Endothelial cell of umbilical vein (primary cell): ENCODE data around the gene FAM3D. TPM values are rescaled to one million over a fixed set of nuclear protein-coding genes. Genes with fewer than 3 reads are reported as not detected.

Experiments
- BruUV-seq: library from RNA; stranded (reverse); fragments of 400-500 nt; replicated peaks from 2 replicates; lab custom pipeline; 2021; lab: Mats Ljungman, UMichigan
- CTCF ChIA-PET: fragments of 300-600, 350-600 bp; sonication (Branson Sonifier 250); formaldehyde crosslinking; loops from one replicate; lab custom pipeline; 2021; ENCODE audit warnings: antibody characterized with exemption, inconsistent platforms; lab: Charles Lee
- POLR2A ChIA-PET: fragments of 300-600, 350-600 bp; sonication (Branson Sonifier 250); formaldehyde crosslinking; loops from one replicate; lab custom pipeline; 2021; ENCODE audit warnings: antibody characterized with exemption, inconsistent platforms; lab: Charles Lee
- DNase-seq: peaks from one replicate; pipeline ENCODE4 v3.0.0-alpha.2; 2011; ENCODE audit warnings: low read depth, low spot score
- FAIRE-seq: peaks from 2 replicates; lab custom pipeline; 2011; peaks lifted over from hg19 to GRCh38; lab: Jason Lieb, UNC
- H2AFZ ChIP-seq: 2 replicates; pipeline ENCODE4 v1.6.0; 2012; ENCODE audit warnings: low read depth, low read length, control low read depth, inconsistent platforms
- H3K27ac ChIP-seq: 2 replicates; pipeline ENCODE4 v1.5.1; 2011; ENCODE audit warnings: low read depth, mild to moderate bottlenecking, control low read depth, low read length, moderate library complexity; ENCODE audit not compliant: insufficient read depth
- H3K27me3 ChIP-seq, 2 experiments: 2 replicates each; pipeline versions ENCODE4 v1.6.0 to v1.6.1; 2011; ENCODE audit warnings: low read length in 2 of 2, mixed read lengths in 1 of 2; ENCODE audit not compliant: control insufficient read depth in 2 of 2, insufficient read depth in 2 of 2
- H3K36me3 ChIP-seq, 2 experiments: 2 replicates in 1 of 2; 3 replicates in 1 of 2; pipeline ENCODE4 v1.5.1; 2011; ENCODE audit warnings: low read length in 2 of 2, mild to moderate bottlenecking in 1 of 2, moderate library complexity in 1 of 2; ENCODE audit not compliant: control insufficient read depth in 2 of 2, insufficient read depth in 2 of 2; ENCODE audit errors: extremely low read depth in 1 of 2
- H3K4me1 ChIP-seq: 3 replicates; pipeline ENCODE4 v1.5.1; 2011; ENCODE audit warnings: mild to moderate bottlenecking, low read length; ENCODE audit not compliant: control insufficient read depth, insufficient read depth; ENCODE audit errors: extremely low read depth
- H3K4me2 ChIP-seq: 2 replicates; pipeline ENCODE4 v1.6.1; 2011; ENCODE audit warnings: low read length, control low read depth, mixed read lengths; ENCODE audit not compliant: insufficient read depth
- H3K4me3 ChIP-seq, 3 experiments: fragments of 200-600 bp in 1 of 3; sonication (generic), shearing (Covaris generic) in 1 of 3; replicated peaks in 1 of 3; 2 replicates each; pipeline ENCODE4 v1.5.1; 2011 to 2016; ENCODE audit warnings: control low read depth in 3 of 3, low read length in 3 of 3, mild to moderate bottlenecking in 2 of 3, inconsistent platforms in 1 of 3, low read depth in 1 of 3, moderate library complexity in 1 of 3; ENCODE audit not compliant: insufficient read depth in 1 of 3
- H3K79me2 ChIP-seq: 2 replicates; pipeline ENCODE4 v1.6.0; 2012; ENCODE audit warnings: low read length, inconsistent platforms; ENCODE audit not compliant: control insufficient read depth, insufficient read depth
- H3K9ac ChIP-seq: replicated peaks from 2 replicates; pipeline ENCODE3; 2011; ENCODE audit warnings: low read length, control low read depth; ENCODE audit not compliant: insufficient read depth; ENCODE audit errors: extremely low read depth
- H3K9me1 ChIP-seq: replicated peaks from 3 replicates; pipeline ENCODE4 v1.6.0; 2011; ENCODE audit warnings: mild to moderate bottlenecking, low read length; ENCODE audit not compliant: control insufficient read depth, insufficient read depth; ENCODE audit errors: extremely low read depth
- H3K9me3 ChIP-seq: replicated peaks from 2 replicates; pipeline ENCODE4 v1.5.1; 2012; ENCODE audit warnings: low read length, inconsistent platforms; ENCODE audit not compliant: control insufficient read depth, insufficient read depth
- H4K20me1 ChIP-seq: replicated peaks from 2 replicates; pipeline ENCODE3; 2011; ENCODE audit warnings: mild to moderate bottlenecking, low read length; ENCODE audit not compliant: control insufficient read depth, insufficient read depth; ENCODE audit errors: extremely low read depth
- EZH2 ChIP-seq: IDR thresholded peaks from 2 replicates; pipeline ENCODE4 v1.6.1; 2012; ENCODE audit warnings: borderline replicate concordance, low read depth, mild to moderate bottlenecking, moderate library complexity, low read length, inconsistent platforms; ENCODE audit not compliant: severe bottlenecking
- FOS ChIP-seq: IDR thresholded peaks from 2 replicates; pipeline ENCODE4 v1.6.1; 2011; ENCODE audit warnings: mild to moderate bottlenecking, low read length, moderate library complexity, borderline replicate concordance; ENCODE audit not compliant: insufficient read depth
- GATA2 ChIP-seq: IDR thresholded peaks from 2 replicates; pipeline ENCODE4 v1.7.0; 2011; ENCODE audit warnings: low read depth, mild to moderate bottlenecking, moderate library complexity, mixed read lengths, low read length; ENCODE audit not compliant: insufficient read length, insufficient read depth
- JUN ChIP-seq: IDR thresholded peaks from 2 replicates; pipeline ENCODE4 v1.6.1; 2011; ENCODE audit warnings: borderline replicate concordance, low read depth; ENCODE audit not compliant: insufficient read length, insufficient read depth
- MYC ChIP-seq: IDR thresholded peaks from one replicate; pipeline ENCODE4 v1.6.1; 2011; ENCODE audit warnings: mild to moderate bottlenecking, low read depth, low read length
- POLR2A ChIP-seq: IDR thresholded peaks from 2 replicates; pipeline ENCODE4 v1.6.1; 2012; ENCODE audit warnings: low read depth, mild to moderate bottlenecking, control low read depth, low read length
- POLR2AphosphoS5 ChIP-seq: IDR thresholded peaks from 2 replicates; pipeline ENCODE4 v1.6.1; 2012; ENCODE audit warnings: low read depth, mild to moderate bottlenecking, control low read depth, low read length, moderate library complexity; ENCODE audit not compliant: insufficient read depth
- dilution Hi-C: fragments of 300-500 bp; cut with MboI; formaldehyde crosslinking; loops from one replicate; pipeline ENCODE4 v1.15.0; 2019; ENCODE audit warnings: low sequenced_read_pairs; ENCODE audit not compliant: extremely low pct_ligation_motif_present
- intact Hi-C: fragments of 100-400 bp; cut with micrococcal nuclease; formaldehyde crosslinking; loops from one replicate; pipeline ENCODE4 v1.10.0; 2022
- polyA plus RNA-seq, 4 experiments: library from polyadenylated mRNA; depleted of rRNA in 3 of 4; stranded (reverse) in 3 of 4; unstranded in 1 of 4; fragments of >200 nt; gene quantifications; 2 replicates each; pipeline versions ENCODE4 v1.2.1 to v1.2.3, GENCODE V29; 2011 to 2012; ENCODE audit warnings: missing spikeins in 1 of 4
- total RNA-seq: library from RNA; stranded (reverse); gene quantifications from 2 replicates; pipeline ENCODE4 v1.2.3, GENCODE V29; 2021
- TF ChIP-seq, protein P1 (sequence below), 2 donors: IDR thresholded peaks; 1 replicate in 1 of 2; 2 replicates in 1 of 2; pipeline ENCODE4 v1.5.1; 2011; ENCODE audit warnings: low read length in 2 of 2, mild to moderate bottlenecking in 2 of 2, moderate library complexity in 2 of 2, control low read depth in 1 of 2, inconsistent platforms in 1 of 2, low read depth in 1 of 2; ENCODE audit not compliant: insufficient read depth in 1 of 2; ENCODE audit errors: extremely low read depth in 1 of 2
- TF ChIP-seq, protein P2 (sequence below): IDR thresholded peaks from 2 replicates; pipeline ENCODE4 v1.6.1; 2011; ENCODE audit not compliant: insufficient read depth, insufficient read length

Gene FAM3D
- total and polyA plus RNA-seq, 2 donors (not counting 3 experiments of a cell fraction or from before 2014, with no cell fraction given), result 0.12 TPM; not detected in 1

DNA sequence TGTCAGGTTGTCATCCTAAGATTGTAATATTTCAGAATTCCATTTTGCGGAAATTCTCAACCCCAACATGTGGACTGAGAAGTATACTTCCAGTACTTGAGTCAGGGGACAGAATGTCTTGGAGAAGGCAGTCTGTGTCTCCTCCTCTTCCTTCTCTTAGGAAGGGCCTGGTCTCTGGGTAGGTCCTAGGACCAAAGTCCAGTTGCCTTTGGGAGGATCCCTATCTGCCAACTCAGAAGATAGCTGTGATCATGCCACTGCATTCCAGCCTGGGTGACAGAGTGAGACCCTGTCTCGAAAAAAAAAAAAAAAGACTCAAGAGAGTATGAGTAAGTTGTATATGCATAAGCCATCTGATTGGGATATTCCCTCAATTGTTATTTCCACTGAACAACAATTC is 23.9 kb upstream of the FAM3D start:
- POLR2A ChIA-PET, result interaction anchor here (0.7 kb wide), 1 partner anchor 720 kb away, joined by 3 read pairs; no protein-coding TSS in a partner anchor

More for the DNA sequence above, 23.9 kb upstream of the FAM3D start:
- intact Hi-C loops (no loop called here), dilution Hi-C loops (no loop called here)
- Histone ChIP-seq H3K4me3 (no peak overlapping the region), H3K9me1 (no peaks in the 10 kb centered on the region), H3K27me3 (no peaks in the 10 kb centered on the region), H4K20me1 (no peaks in the 10 kb centered on the region), H3K9ac (no peak overlapping the region), H3K36me3 (no peaks in the 10 kb centered on the region), H3K4me1 (no peaks in the 10 kb centered on the region), H2AFZ (no peak overlapping the region), H3K4me2 (no peak overlapping the region), H3K9me3 (peaks cover 1% of the 10 kb centered on the region), H3K79me2 (no peaks in the 10 kb centered on the region), H3K27ac (no peak overlapping the region)
- FAIRE-seq (no peak), DNase-seq (no peak)
- CTCF ChIA-PET, result no interaction called here
- BruUV-seq, result no TSS peak
- no peak for TF ChIP-seq POLR2A
- TF ChIP-seq EZH2, result no peak
- TF ChIP-seq, protein P1, sequence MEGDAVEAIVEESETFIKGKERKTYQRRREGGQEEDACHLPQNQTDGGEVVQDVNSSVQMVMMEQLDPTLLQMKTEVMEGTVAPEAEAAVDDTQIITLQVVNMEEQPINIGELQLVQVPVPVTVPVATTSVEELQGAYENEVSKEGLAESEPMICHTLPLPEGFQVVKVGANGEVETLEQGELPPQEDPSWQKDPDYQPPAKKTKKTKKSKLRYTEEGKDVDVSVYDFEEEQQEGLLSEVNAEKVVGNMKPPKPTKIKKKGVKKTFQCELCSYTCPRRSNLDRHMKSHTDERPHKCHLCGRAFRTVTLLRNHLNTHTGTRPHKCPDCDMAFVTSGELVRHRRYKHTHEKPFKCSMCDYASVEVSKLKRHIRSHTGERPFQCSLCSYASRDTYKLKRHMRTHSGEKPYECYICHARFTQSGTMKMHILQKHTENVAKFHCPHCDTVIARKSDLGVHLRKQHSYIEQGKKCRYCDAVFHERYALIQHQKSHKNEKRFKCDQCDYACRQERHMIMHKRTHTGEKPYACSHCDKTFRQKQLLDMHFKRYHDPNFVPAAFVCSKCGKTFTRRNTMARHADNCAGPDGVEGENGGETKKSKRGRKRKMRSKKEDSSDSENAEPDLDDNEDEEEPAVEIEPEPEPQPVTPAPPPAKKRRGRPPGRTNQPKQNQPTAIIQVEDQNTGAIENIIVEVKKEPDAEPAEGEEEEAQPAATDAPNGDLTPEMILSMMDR (IDR thresholded peaks at IDR 0.05; ENCODE audit: extremely low read depth in 1 of 2, insufficient read depth in 1 of 2, low read depth in 1 of 2, low read length in 2 of 2), result no peak
- no peak for TF ChIP-seq GATA2
- no peak for TF ChIP-seq POLR2AphosphoS5
- TF ChIP-seq, protein P2, sequence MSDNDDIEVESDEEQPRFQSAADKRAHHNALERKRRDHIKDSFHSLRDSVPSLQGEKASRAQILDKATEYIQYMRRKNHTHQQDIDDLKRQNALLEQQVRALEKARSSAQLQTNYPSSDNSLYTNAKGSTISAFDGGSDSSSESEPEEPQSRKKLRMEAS, result no peak
- no peak for TF ChIP-seq JUN
- no peak for TF ChIP-seq MYC
- no peak for TF ChIP-seq FOS
